ENCODE data around the gene FAM222B.
"Not testable (repeated sequence)": the region's sequence is repeated elsewhere in the genome, so short reads cannot be mapped to it uniquely, and the experiment has no call there.

FAM222B gene

GRCh38 chr17:28726627-28727491, 115.7 kb downstream of the FAM222B start:
- DNase-seq (ENCODE audit: low read depth): peak; percentile 79

GRCh38 chr17:28726226-28726626, 116.4 kb downstream of the FAM222B start, which contains the start of gene TLCD1:
TLCD1 (minus strand) TSS chr17:28726233; CDS start chr17:28726097, 136 bp downstream.
- DNase-seq (ENCODE audit: low read depth): no peak

- no peak for DNase-seq (ENCODE audit: low read depth)
Measured at GRCh38 chr17:28725660-28726225, 116.8 kb downstream of the FAM222B start.

- no peak for DNase-seq (ENCODE audit: low read depth)
Measured at GRCh38 chr17:28725166-28725659, 117.4 kb downstream of the FAM222B start.

GRCh38 chr17:28724500-28725165, 118.0 kb downstream of the FAM222B start:
- no peak for DNase-seq (ENCODE audit: low read depth)

- not testable (repeated sequence) for DNase-seq (ENCODE audit: low read depth)
Measured at GRCh38 chr17:28723836-28724499, 118.6 kb downstream of the FAM222B start.

GRCh38 chr17:28723159-28723835, 119.3 kb downstream of the FAM222B start:
- no peak for DNase-seq (ENCODE audit: low read depth)

- no peak for DNase-seq (ENCODE audit: low read depth)
Measured at GRCh38 chr17:28722417-28723158, 120.0 kb downstream of the FAM222B start.

- DNase-seq (ENCODE audit: low read depth): not testable (repeated sequence)
Measured at GRCh38 chr17:28720997-28721329, 121.6 kb downstream of the FAM222B start.

GRCh38 chr17:28720247-28720996, 122.2 kb downstream of the FAM222B start:
- DNase-seq (ENCODE audit: low read depth): no peak

- no peak for DNase-seq (ENCODE audit: low read depth)
Measured at GRCh38 chr17:28719021-28719433, 123.6 kb downstream of the FAM222B start.

GRCh38 chr17:28718333-28719020, 124.1 kb downstream of the FAM222B start:
- DNase-seq (ENCODE audit: low read depth): no peak

- DNase-seq (ENCODE audit: low read depth): no peak
Measured at GRCh38 chr17:28717578-28718332, 124.8 kb downstream of the FAM222B start, which contains the start of gene RAB34. RAB34 (minus strand) TSS chr17:28717868; CDS start chr17:28717266, 602 bp downstream.

- DNase-seq (ENCODE audit: low read depth): no peak
Measured at GRCh38 chr17:28716740-28717577, 125.6 kb downstream of the FAM222B start.

- DNase-seq (ENCODE audit: low read depth): no peak
Measured at GRCh38 chr17:28715217-28715616, 127.4 kb downstream of the FAM222B start.

- DNase-seq (ENCODE audit: low read depth): no peak
Measured at GRCh38 chr17:28714281-28714680, 128.3 kb downstream of the FAM222B start.

GRCh38 chr17:28712705-28713415, 129.7 kb downstream of the FAM222B start:
- no peak for DNase-seq (ENCODE audit: low read depth)
